ENCODE results near the gene GABPB1.

GABPB1 gene

DNA sequence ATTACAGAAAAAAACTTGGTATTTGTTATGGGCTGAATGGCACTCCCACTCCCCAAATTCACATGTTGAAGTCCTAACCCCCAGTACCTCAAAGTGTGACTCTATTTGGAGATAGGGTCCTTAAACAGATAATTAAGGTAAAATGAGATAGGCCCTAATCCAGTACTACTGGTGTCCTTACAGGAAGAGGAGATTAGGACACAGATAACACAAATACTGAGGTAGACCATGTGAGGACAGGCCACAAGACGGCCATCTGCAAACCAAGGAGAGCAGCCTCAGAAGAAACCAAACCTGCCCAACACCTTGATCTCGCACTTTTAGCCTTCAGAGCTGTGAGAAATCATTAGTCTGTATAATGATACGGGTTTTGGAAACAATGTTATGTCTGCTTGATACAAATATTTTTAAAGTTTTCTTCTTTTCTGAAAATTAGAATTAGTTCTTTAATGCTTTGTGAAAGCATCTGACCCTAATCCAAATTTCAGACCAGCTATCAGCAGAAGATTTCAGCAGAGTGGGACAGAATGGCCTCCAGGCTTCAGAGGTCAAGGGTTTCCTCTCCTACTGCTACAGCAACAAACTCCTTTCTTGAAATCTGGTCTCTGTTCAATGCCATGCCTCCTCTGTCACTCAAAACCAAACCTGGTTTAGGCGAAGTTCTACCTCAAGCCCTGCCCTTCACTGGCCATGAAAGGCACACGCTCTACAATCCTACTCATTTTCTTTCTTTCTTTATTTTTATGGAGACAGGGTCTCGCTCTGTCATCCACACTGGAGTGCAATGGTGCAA, 67.5 kb downstream of the GABPB1 start:
- DNase-seq (ENCODE audit: low spot score), result no peak
- H2BK120ac ChIP-seq (ENCODE audit: low read depth, low read length), result no peak overlapping the region
- H3K18ac ChIP-seq (ENCODE audit: low read length), result no peak overlapping the region
- H2BK12ac ChIP-seq (ENCODE audit: low read length), result no peak overlapping the region
- WGBS, 2 donors (ENCODE audit: extremely low coverage in 2 of 2, insufficient read length in 2 of 2, insufficient replicate concordance in 1 of 2), result no CpG with 5 or more reads among the region's 6 CpGs
- no peak overlapping the region for H3K4me3 ChIP-seq (ENCODE audit: low read length in 2 of 2)
- H2BK5ac ChIP-seq (ENCODE audit: low read length), result no peak overlapping the region
- peaks cover 4 to 72% of the 10 kb centered on the region in 2 donors for H3K36me3 ChIP-seq (replicated peaks in 1 of 2; ENCODE audit: control insufficient read depth in 2 of 2, insufficient read depth in 2 of 2, low read length in 2 of 2)
- H3K79me1 ChIP-seq (ENCODE audit: low read depth, low read length), result no peaks in the 10 kb centered on the region
- H3K4ac ChIP-seq (ENCODE audit: low read length), result no peak overlapping the region
- H3K14ac ChIP-seq (ENCODE audit: low read length), result no peak overlapping the region
- no peak overlapping the region for H4K91ac ChIP-seq (ENCODE audit: low read depth, low read length, poor library complexity)
- H3K23ac ChIP-seq (ENCODE audit: low read depth, low read length, poor library complexity), result no peak overlapping the region
- H3K27ac ChIP-seq (replicated peaks; ENCODE audit: low read length), result no peak overlapping the region
- no peaks in the 10 kb centered on the region for H3K9me3 ChIP-seq (replicated peaks in 1 of 2; ENCODE audit: control insufficient read depth in 2 of 2, insufficient read depth in 1 of 2, low read depth in 1 of 2, low read length in 2 of 2)
- no peaks in the 10 kb centered on the region for H3K4me1 ChIP-seq (ENCODE audit: control insufficient read depth in 2 of 2, insufficient read depth in 1 of 2, low read depth in 1 of 2, low read length in 2 of 2)
- H2AFZ ChIP-seq (ENCODE audit: low read length), result no peak overlapping the region
- no peak overlapping the region for H4K8ac ChIP-seq (ENCODE audit: low read depth, low read length)
- no peak overlapping the region for H3K4me2 ChIP-seq (ENCODE audit: insufficient read depth, low read length, poor library complexity, severe bottlenecking)
- H3K9ac ChIP-seq (ENCODE audit: low read depth, low read length, poor library complexity), result no peak overlapping the region
- no peak overlapping the region for H2BK15ac ChIP-seq (ENCODE audit: low read length)
- no peaks in the 10 kb centered on the region for H3K27me3 ChIP-seq (ENCODE audit: control insufficient read depth in 3 of 3, insufficient read depth in 3 of 3, low read depth in 1 of 3, low read length in 3 of 3)
- no peak overlapping the region for H2AK5ac ChIP-seq (ENCODE audit: low read depth, low read length)

DNA sequence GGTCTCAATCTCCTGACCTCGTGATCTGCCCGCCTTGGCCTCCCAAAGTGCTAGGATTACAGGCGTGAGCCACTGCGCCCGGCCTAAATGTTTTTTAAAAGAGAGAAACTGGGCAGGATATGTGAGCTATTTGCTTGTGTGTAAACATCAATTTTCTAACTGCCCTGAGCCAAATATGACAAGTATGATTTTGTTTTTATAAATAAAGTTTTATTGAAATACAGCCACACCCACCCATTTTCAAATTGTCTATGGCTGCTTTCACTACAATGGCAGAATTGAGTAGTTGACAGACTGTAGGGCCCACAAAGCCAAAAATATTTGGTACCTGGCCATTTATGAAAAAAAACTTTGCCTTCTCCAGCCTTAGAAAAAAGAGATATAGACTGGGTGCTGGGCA, 73.6 kb downstream of the GABPB1 start:
- Histone ChIP-seq H2BK120ac (ENCODE audit: low read depth, low read length) (no peak overlapping the region), H3K9me3 (replicated peaks in 1 of 2; ENCODE audit: control insufficient read depth in 2 of 2, insufficient read depth in 1 of 2, low read depth in 1 of 2, low read length in 2 of 2) (no peaks in the 10 kb centered on the region), H3K79me1 (ENCODE audit: low read depth, low read length) (no peaks in the 10 kb centered on the region), H3K4me2 (ENCODE audit: insufficient read depth, low read length, poor library complexity, severe bottlenecking) (no peak overlapping the region), H4K8ac (ENCODE audit: low read depth, low read length) (no peak overlapping the region), H3K23ac (ENCODE audit: low read depth, low read length, poor library complexity) (no peak overlapping the region), H3K9ac (ENCODE audit: low read depth, low read length, poor library complexity) (no peak overlapping the region), H3K4me1 (ENCODE audit: control insufficient read depth in 2 of 2, insufficient read depth in 1 of 2, low read depth in 1 of 2, low read length in 2 of 2) (peaks cover 0 to 4% of the 10 kb centered on the region in 2 donors), H3K36me3 (replicated peaks in 1 of 2; ENCODE audit: control insufficient read depth in 2 of 2, insufficient read depth in 2 of 2, low read length in 2 of 2) (peaks cover 0 to 48% of the 10 kb centered on the region in 2 donors), H3K4me3 (ENCODE audit: low read length in 2 of 2) (no peak overlapping the region), H2BK15ac (ENCODE audit: low read length) (no peak overlapping the region), H3K27ac (replicated peaks; ENCODE audit: low read length) (no peak overlapping the region), H2AK5ac (ENCODE audit: low read depth, low read length) (no peak overlapping the region), H2BK5ac (ENCODE audit: low read length) (no peak overlapping the region), H2AFZ (ENCODE audit: low read length) (no peak overlapping the region), H4K91ac (ENCODE audit: low read depth, low read length, poor library complexity) (no peak overlapping the region), H3K18ac (ENCODE audit: low read length) (no peak overlapping the region), H3K27me3 (ENCODE audit: control insufficient read depth in 3 of 3, insufficient read depth in 3 of 3, low read depth in 1 of 3, low read length in 3 of 3) (peaks cover 0 to 2% (median 0%) of the 10 kb centered on the region in 3 experiments), H3K14ac (ENCODE audit: low read length) (no peak overlapping the region), H2BK12ac (ENCODE audit: low read length) (no peak overlapping the region), H3K4ac (ENCODE audit: low read length) (no peak overlapping the region)
- WGBS, 2 donors (ENCODE audit: extremely low coverage in 2 of 2, insufficient read length in 2 of 2, insufficient replicate concordance in 1 of 2), result no CpG with 5 or more reads among the region's 5 CpGs
- DNase-seq (ENCODE audit: low spot score), result no peak

GRCh38 chr15:50280271-50280670, 74.7 kb downstream of the GABPB1 start:
- DNase-seq (ENCODE audit: low spot score), result no peak
- no peak overlapping the region for H3K18ac ChIP-seq (ENCODE audit: low read length)

DNA sequence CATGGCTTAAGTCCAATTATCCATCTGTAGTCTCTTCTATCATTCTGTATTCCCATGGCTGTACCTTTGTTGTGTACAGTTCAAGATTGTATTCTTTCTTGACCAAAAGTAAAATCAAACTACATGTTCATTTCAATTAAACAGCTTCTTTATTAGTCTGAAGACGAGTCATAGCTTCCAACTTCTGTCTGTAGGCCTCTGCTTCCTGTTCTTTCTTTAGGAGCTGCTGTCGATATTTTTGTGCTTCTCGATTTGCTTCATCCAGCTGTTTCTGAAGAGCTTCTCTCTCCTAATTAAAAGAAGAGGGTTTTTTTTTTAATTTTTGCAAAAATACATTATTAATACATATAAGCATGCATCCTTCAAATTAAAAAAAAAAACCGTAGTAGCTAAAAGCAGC, 76.5 kb downstream of the GABPB1 start:
- WGBS, 2 donors (ENCODE audit: extremely low coverage in 2 of 2, insufficient read length in 2 of 2, insufficient replicate concordance in 1 of 2), result no CpG with 5 or more reads among the region's 4 CpGs
- Histone ChIP-seq H2BK15ac (ENCODE audit: low read length) (no peak overlapping the region), H3K27me3 (ENCODE audit: control insufficient read depth in 3 of 3, insufficient read depth in 3 of 3, low read depth in 1 of 3, low read length in 3 of 3) (peaks cover 0 to 2% (median 0%) of the 10 kb centered on the region in 3 experiments), H3K79me1 (ENCODE audit: low read depth, low read length) (no peaks in the 10 kb centered on the region), H2BK5ac (ENCODE audit: low read length) (no peak overlapping the region), H3K4me2 (ENCODE audit: insufficient read depth, low read length, poor library complexity, severe bottlenecking) (no peak overlapping the region), H2BK120ac (ENCODE audit: low read depth, low read length) (no peak overlapping the region), H2AK5ac (ENCODE audit: low read depth, low read length) (no peak overlapping the region), H3K9me3 (replicated peaks in 1 of 2; ENCODE audit: control insufficient read depth in 2 of 2, insufficient read depth in 1 of 2, low read depth in 1 of 2, low read length in 2 of 2) (no peaks in the 10 kb centered on the region), H4K8ac (ENCODE audit: low read depth, low read length) (no peak overlapping the region), H3K4me1 (ENCODE audit: control insufficient read depth in 2 of 2, insufficient read depth in 1 of 2, low read depth in 1 of 2, low read length in 2 of 2) (peaks cover 0 to 4% of the 10 kb centered on the region in 2 donors), H2BK12ac (ENCODE audit: low read length) (no peak overlapping the region), H3K23ac (ENCODE audit: low read depth, low read length, poor library complexity) (no peak overlapping the region), H3K18ac (ENCODE audit: low read length) (no peak overlapping the region), H4K91ac (ENCODE audit: low read depth, low read length, poor library complexity) (no peak overlapping the region), H3K4ac (ENCODE audit: low read length) (no peak overlapping the region), H3K27ac (replicated peaks; ENCODE audit: low read length) (no peak overlapping the region), H2AFZ (ENCODE audit: low read length) (no peak overlapping the region), H3K4me3 (ENCODE audit: low read length in 2 of 2) (no peak overlapping the region), H3K36me3 (replicated peaks in 1 of 2; ENCODE audit: control insufficient read depth in 2 of 2, insufficient read depth in 2 of 2, low read length in 2 of 2) (peaks cover 0 to 21% of the 10 kb centered on the region in 2 donors), H3K9ac (ENCODE audit: low read depth, low read length, poor library complexity) (no peak overlapping the region), H3K14ac (ENCODE audit: low read length) (no peak overlapping the region)
- no peak for DNase-seq (ENCODE audit: low spot score)

More at GRCh38 chr15:50280271-50280670, 74.7 kb downstream of the GABPB1 start:
- no peak overlapping the region for H2AFZ ChIP-seq (ENCODE audit: low read length)
- peaks cover 0 to 2% (median 0%) of the 10 kb centered on the region in 3 experiments for H3K27me3 ChIP-seq (ENCODE audit: control insufficient read depth in 3 of 3, insufficient read depth in 3 of 3, low read depth in 1 of 3, low read length in 3 of 3)
- H2BK5ac ChIP-seq (ENCODE audit: low read length), result no peak overlapping the region
- no peak overlapping the region for H3K14ac ChIP-seq (ENCODE audit: low read length)
- peak overlapping the region; percentile 63 for H2AK5ac ChIP-seq (ENCODE audit: low read depth, low read length)
- no peak overlapping the region for H2BK15ac ChIP-seq (ENCODE audit: low read length)
- no peak overlapping the region for H3K4ac ChIP-seq (ENCODE audit: low read length)
- no peak overlapping the region for H3K4me3 ChIP-seq (ENCODE audit: low read length in 2 of 2)
- no peak overlapping the region for H4K91ac ChIP-seq (ENCODE audit: low read depth, low read length, poor library complexity)
- H4K8ac ChIP-seq (ENCODE audit: low read depth, low read length), result no peak overlapping the region
- no peak overlapping the region for H2BK12ac ChIP-seq (ENCODE audit: low read length)
- H3K4me2 ChIP-seq (ENCODE audit: insufficient read depth, low read length, poor library complexity, severe bottlenecking), result no peak overlapping the region
- H3K4me1 ChIP-seq (ENCODE audit: control insufficient read depth in 2 of 2, insufficient read depth in 1 of 2, low read depth in 1 of 2, low read length in 2 of 2), result peaks cover 0 to 4% of the 10 kb centered on the region in 2 donors
- no peak overlapping the region for H3K27ac ChIP-seq (replicated peaks; ENCODE audit: low read length)
- H3K23ac ChIP-seq (ENCODE audit: low read depth, low read length, poor library complexity), result no peak overlapping the region
- H3K79me1 ChIP-seq (ENCODE audit: low read depth, low read length), result no peaks in the 10 kb centered on the region
- WGBS, 2 donors (ENCODE audit: extremely low coverage in 2 of 2, insufficient read length in 2 of 2, insufficient replicate concordance in 1 of 2), result no CpG with 5 or more reads among the region's 3 CpGs
- no peak overlapping the region for H3K9ac ChIP-seq (ENCODE audit: low read depth, low read length, poor library complexity)
- H3K36me3 ChIP-seq (replicated peaks in 1 of 2; ENCODE audit: control insufficient read depth in 2 of 2, insufficient read depth in 2 of 2, low read length in 2 of 2), result peaks cover 0 to 37% of the 10 kb centered on the region in 2 donors
- H2BK120ac ChIP-seq (ENCODE audit: low read depth, low read length), result no peak overlapping the region
- H3K9me3 ChIP-seq (replicated peaks in 1 of 2; ENCODE audit: control insufficient read depth in 2 of 2, insufficient read depth in 1 of 2, low read depth in 1 of 2, low read length in 2 of 2), result no peaks in the 10 kb centered on the region

All from neuronal stem cell (in vitro differentiated cells).